ENCODE results near the gene CRELD1. TPM values are rescaled to one million over a fixed set of nuclear protein-coding genes. Genes with fewer than 3 reads are reported as not detected.

CRELD1 gene
- total and polyA plus RNA-seq, 2 donors (not counting 1 experiment from before 2014, with no cell fraction given) = 46.8 to 47.6 TPM

- intact Hi-C loops (cut with micrococcal nuclease) = no loop called here
- H3K4me2 ChIP-seq (replicated peaks; ENCODE audit: low read depth, low read length, poor library complexity, severe bottlenecking) = no peak overlapping the region
These were observed 15.8 kb upstream of the CRELD1 start for GRCh38 chr3:9917820-9918219.

More at GRCh38 chr3:9917820-9918219, 15.8 kb upstream of the CRELD1 start:
- peaks cover 7% of the 10 kb centered on the region for H3K27me3 Mint-ChIP-seq
- Histone ChIP-seq H3K79me2 (ENCODE audit: control insufficient read depth, insufficient read depth, low read length) (no peaks in the 10 kb centered on the region), H3K4me3 (ENCODE audit: control extremely low read depth in 1 of 5, extremely low read depth in 1 of 5, insufficient read depth in 1 of 5, low read depth in 2 of 5, low read length in 4 of 5) (no peak overlapping the region), H3K4me1 (ENCODE audit: control insufficient read depth in 2 of 2, insufficient read depth in 2 of 2, low read length in 2 of 2) (peaks cover 17 to 20% of the 10 kb centered on the region in 2 donors), H4K20me1 (ENCODE audit: control insufficient read depth, insufficient read depth, low read length, poor library complexity, severe bottlenecking) (no peaks in the 10 kb centered on the region), H3K27me3 (replicated peaks in 1 of 4; ENCODE audit: control extremely low read depth in 1 of 4, control insufficient read depth in 3 of 4, insufficient read depth in 4 of 4, low read length in 3 of 4) (peaks cover 0 to 22% (median 9%) of the 10 kb centered on the region in 4 experiments), H3K9me3 (ENCODE audit: control extremely low read depth in 1 of 3, control insufficient read depth in 2 of 3, insufficient read depth in 1 of 3, low read length in 2 of 3) (no peaks in the 10 kb centered on the region), H3K27ac (ENCODE audit: low read length in 2 of 2) (no peak overlapping the region), H3K9ac (ENCODE audit: low read length) (no peak overlapping the region), H3K36me3 (replicated peaks in 1 of 2; ENCODE audit: control extremely low read depth in 1 of 2, control insufficient read depth in 1 of 2, extremely low read depth in 1 of 2, insufficient read depth in 2 of 2, low read length in 1 of 2) (no peaks in the 10 kb centered on the region), H2AFZ (ENCODE audit: insufficient read depth, low read depth, low read length, poor library complexity, severe bottlenecking) (no peak overlapping the region)
- no peak for TF ChIP-seq CTCF (IDR thresholded peaks at IDR 0.05)
- TF ChIP-seq EZH2 (IDR thresholded peaks at IDR 0.05; ENCODE audit: borderline replicate concordance, insufficient read depth, low read depth, low read length, poor library complexity, severe bottlenecking) = no peak
- H3K9me3 Mint-ChIP-seq (ENCODE audit: insufficient read depth) = no peaks in the 10 kb centered on the region
- ChIA-PET POLR2A (no interaction called here), CTCF (no interaction called here)
- peaks cover 15% of the 10 kb centered on the region for H3K4me1 Mint-ChIP-seq
- WGBS (ENCODE audit: insufficient coverage) = 94% methylated on average over 10 of the region's 10 CpGs
- no peak for ATAC-seq (ENCODE audit: low read depth)
- H3K27ac Mint-ChIP-seq = no peak overlapping the region
- H3K4me3 Mint-ChIP-seq = peak overlapping the region; percentile 39
- no peak for DNase-seq

Data from B cell (primary cell).